Brain microvascular endothelial cell (primary cell): ENCODE results near the gene C19orf53.
"Not testable (repeated sequence)": the region's sequence is repeated elsewhere in the genome, so short reads cannot be mapped to it uniquely, and the experiment has no call there.

Experiments used
- DNase-seq: peaks from one replicate; pipeline ENCODE4 v3.0.0-alpha.2; 2020
- H3K27ac ChIP-seq: fragments of 250-450 bp; sonication (Bioruptor Pico); 2 replicates; pipeline ENCODE4 v1.5.1; 2020; ENCODE audit warnings: mild to moderate bottlenecking, moderate library complexity
- H3K27me3 ChIP-seq: fragments of 250-450 bp; sonication (Bioruptor Pico); replicated peaks from 2 replicates; pipeline ENCODE4 v1.5.1; 2020; ENCODE audit warnings: mild to moderate bottlenecking
- H3K36me3 ChIP-seq: fragments of 250-450 bp; sonication (Bioruptor Pico); replicated peaks from 2 replicates; pipeline ENCODE4 v1.5.1; 2020; ENCODE audit warnings: mild to moderate bottlenecking
- H3K4me3 ChIP-seq: 2 replicates; pipeline ENCODE4 v1.5.1; 2011; ENCODE audit warnings: low read depth, mild to moderate bottlenecking, control low read depth, low read length, moderate library complexity
- in situ Hi-C: cut with HindIII; loops from 2 replicates; pipeline ENCODE4 v1.10.0; 2017; ENCODE audit warnings: low sequenced_read_pairs, low pct_ligation_motif_present
- TF ChIP-seq, protein P1 (sequence below): IDR thresholded peaks from 2 replicates; pipeline ENCODE4 v1.5.1; 2011; ENCODE audit warnings: low read depth, mild to moderate bottlenecking, moderate library complexity, low read length, control low read depth, inconsistent platforms; ENCODE audit errors: missing control alignments

Gene C19orf53

DNA sequence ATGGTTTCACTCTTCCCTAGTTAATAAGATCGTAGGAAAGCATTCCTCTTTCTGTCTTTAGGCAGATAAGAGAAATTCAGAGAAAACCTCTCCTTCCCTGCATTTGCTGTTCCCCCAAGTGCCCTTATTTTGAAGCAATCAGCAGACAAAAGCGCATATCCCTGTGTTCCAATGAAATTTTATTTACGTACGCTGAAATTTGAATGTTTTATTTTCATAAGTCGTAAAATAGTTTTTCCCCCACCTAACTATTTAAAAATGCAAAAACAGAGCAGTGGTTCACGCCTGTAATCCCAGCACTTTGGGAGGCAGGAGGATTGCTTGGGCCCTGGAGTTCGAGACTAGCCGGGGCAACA lies 27.2 kb upstream of the C19orf53 start:
- in situ Hi-C loops = no loop called here
- Histone ChIP-seq H3K27ac (no peak overlapping the region), H3K36me3 (no peaks in the 10 kb centered on the region), H3K4me3 (peak overlapping the region; percentile 81), H3K27me3 (no peaks in the 10 kb centered on the region)
- TF ChIP-seq, protein P1, sequence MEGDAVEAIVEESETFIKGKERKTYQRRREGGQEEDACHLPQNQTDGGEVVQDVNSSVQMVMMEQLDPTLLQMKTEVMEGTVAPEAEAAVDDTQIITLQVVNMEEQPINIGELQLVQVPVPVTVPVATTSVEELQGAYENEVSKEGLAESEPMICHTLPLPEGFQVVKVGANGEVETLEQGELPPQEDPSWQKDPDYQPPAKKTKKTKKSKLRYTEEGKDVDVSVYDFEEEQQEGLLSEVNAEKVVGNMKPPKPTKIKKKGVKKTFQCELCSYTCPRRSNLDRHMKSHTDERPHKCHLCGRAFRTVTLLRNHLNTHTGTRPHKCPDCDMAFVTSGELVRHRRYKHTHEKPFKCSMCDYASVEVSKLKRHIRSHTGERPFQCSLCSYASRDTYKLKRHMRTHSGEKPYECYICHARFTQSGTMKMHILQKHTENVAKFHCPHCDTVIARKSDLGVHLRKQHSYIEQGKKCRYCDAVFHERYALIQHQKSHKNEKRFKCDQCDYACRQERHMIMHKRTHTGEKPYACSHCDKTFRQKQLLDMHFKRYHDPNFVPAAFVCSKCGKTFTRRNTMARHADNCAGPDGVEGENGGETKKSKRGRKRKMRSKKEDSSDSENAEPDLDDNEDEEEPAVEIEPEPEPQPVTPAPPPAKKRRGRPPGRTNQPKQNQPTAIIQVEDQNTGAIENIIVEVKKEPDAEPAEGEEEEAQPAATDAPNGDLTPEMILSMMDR = no peak
- DNase-seq = no peak

DNA sequence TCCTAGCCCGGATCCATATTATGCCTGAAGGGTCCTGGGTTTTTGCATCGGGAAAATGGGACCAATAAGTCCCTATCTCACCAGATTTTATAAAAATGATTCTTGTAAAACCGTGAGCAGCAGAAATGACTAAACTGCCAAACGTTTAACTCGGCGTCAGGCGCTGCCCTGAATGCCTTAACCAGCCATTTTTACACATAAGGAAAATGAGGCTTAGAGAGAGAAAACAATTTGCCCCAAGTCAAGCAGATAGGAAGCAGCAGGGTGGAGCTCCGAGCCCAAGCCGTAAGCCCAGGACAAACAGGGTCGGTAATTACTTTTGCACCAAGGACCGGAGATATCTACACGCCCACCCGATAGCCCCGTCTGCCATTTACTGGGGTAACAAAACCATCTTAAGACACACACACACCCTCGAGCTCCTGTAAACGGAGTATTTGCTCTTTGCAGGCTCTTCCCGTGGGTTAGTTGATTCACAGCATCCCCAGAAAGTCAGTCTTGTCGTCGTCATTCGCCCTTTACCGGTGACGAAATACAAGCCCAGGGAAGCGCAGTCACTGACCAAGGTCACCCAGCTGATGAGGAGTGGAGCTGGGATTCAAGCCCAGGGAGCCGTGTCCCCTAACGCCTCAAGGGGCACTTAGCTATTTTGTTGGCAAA lies 26.0 kb upstream of the C19orf53 start:
- Histone ChIP-seq H3K4me3 (peak overlapping the region; percentile 81), H3K27ac (peak overlapping the region; percentile 89), H3K36me3 (peaks cover 2% of the 10 kb centered on the region), H3K27me3 (no peaks in the 10 kb centered on the region)
- peak; percentile 42 for DNase-seq
- in situ Hi-C loops = no loop called here
- TF ChIP-seq, protein P1 = no peak

DNA sequence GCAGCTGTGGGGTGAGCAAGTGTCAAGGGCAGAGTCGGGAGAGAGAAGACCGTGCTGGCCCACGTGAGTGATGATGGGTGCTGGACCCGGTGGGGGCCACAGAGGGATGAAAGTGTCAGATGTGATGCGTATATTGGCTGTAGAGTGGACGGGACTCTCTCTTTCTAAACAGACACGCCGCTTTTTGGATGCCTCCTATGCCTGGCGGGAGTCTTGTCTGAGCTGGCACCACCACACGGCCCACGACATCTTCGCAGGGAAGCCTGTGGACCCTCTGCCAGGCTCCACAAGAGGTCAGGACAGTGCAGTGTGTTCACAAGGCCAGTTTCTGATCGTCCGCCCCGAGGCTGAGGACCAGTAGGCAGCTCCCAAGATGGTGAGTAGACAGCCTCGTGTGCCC lies 22.8 kb upstream of the C19orf53 start:
- Histone ChIP-seq H3K36me3 (peaks cover 25% of the 10 kb centered on the region), H3K27me3 (no peaks in the 10 kb centered on the region), H3K4me3 (no peak overlapping the region), H3K27ac (no peak overlapping the region)
- TF ChIP-seq, protein P1 = no peak
- DNase-seq = no peak
- in situ Hi-C loops = no loop called here

DNA sequence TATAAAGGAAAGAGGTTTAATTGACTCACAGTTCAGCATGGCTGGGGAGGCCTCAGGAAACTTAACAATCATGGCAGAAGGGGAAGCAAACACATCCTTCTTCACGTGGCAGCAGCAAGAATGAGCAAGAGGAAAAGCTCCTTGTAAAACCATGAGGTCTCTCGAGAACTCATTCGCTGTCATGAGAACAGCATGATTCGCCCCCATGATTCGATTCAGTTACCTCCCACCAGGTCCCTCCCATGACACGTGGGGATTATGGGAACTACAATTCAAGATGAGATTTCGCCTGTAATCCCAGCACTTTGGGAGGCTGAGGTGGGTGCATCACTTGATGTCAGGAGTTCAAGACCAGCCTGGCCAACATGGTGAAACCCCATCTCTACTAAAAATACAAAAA lies 20.6 kb upstream of the C19orf53 start:
- H3K27ac ChIP-seq, in situ Hi-C loops, H3K4me3 ChIP-seq, H3K27me3 ChIP-seq, DNase-seq: not testable (repeated sequence)
- H3K36me3 ChIP-seq = peaks cover 42% of the 10 kb centered on the region

DNA sequence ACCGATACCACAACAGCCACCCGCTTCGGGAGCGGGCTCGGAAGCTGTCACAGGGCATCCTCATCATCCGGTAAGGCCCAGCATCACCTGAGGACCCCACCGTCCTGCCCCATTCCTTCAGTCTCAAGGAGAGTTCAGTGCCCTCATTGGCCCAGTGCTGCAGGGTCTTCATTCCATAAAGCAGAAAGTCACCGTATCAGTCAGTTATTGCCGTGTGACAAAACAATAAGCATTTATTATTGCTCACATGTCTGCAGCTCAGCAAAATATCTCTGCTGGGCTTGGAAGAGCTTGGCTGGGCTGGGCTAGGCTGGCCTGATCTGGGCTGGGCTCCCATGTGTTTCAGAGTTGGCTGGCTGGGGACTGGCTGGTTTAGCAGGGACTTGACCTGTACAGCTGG lies 18.0 kb upstream of the C19orf53 start:
- Histone ChIP-seq H3K4me3 (no peak overlapping the region), H3K27me3 (no peaks in the 10 kb centered on the region), H3K36me3 (peaks cover 58% of the 10 kb centered on the region), H3K27ac (no peak overlapping the region)
- in situ Hi-C loops = no loop called here
- TF ChIP-seq, protein P1 = no peak
- DNase-seq = no peak

DNA sequence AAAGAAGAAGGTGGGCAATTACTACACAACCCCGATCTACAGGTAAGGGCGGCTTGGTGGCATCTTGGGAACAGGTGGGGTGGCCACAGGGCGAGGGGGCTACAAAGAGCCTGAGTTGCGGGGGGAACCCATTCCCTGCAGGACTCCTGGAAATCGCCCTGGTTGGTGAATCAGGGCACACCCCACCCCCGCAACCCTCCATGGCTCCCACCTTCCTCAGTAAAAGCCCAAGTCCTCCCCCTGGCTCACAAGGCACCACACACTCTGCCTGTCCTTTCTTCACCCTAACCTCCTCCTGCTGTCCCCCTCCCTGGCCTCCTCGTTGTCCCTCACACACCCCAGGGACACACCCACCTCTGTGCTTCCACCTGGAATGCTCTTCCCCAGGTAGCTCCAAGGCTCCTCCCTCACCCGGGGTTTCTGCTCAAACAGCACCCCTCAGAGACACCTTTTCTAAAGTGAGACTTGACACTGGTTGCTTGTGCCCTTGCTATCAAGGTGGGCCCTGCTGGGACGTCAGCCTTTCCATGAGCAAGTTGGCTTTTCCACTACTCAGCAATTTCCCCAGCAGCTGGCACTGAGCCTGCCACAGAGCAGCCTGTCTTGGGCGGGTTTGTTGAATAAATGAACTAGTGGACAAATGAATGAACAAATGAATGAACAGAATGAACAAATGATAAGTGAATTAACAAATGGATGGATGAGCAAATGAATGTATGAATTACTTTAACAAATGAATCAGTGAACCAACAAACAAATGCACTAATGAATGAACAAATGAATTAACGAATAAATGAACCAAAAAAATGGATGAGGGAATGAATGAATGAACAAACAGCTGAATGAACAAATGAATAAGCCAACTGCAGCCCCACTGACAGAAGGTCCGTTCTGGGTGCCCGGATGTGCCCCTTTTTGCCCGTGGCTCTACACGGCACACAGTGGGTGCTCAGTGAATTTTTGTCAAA lies 16.2 kb upstream of the C19orf53 start:
- Histone ChIP-seq H3K27ac (no peak overlapping the region), H3K4me3 (no peak overlapping the region), H3K27me3 (no peaks in the 10 kb centered on the region), H3K36me3 (peaks cover 65% of the 10 kb centered on the region)
- no peak for DNase-seq
- in situ Hi-C loops = no loop called here
- TF ChIP-seq, protein P1 = no peak
